Kidney glomerular epithelial cell (primary cell): ENCODE data around the gene FDX2.
A peak's percentile ranks its signal among the peaks of the same experiment; 100 is the strongest.

Source experiments
- DNase-seq: peaks from one replicate; lab custom pipeline; 2025; lab: John Stamatoyannopoulos, UW

FDX2 gene

DNA sequence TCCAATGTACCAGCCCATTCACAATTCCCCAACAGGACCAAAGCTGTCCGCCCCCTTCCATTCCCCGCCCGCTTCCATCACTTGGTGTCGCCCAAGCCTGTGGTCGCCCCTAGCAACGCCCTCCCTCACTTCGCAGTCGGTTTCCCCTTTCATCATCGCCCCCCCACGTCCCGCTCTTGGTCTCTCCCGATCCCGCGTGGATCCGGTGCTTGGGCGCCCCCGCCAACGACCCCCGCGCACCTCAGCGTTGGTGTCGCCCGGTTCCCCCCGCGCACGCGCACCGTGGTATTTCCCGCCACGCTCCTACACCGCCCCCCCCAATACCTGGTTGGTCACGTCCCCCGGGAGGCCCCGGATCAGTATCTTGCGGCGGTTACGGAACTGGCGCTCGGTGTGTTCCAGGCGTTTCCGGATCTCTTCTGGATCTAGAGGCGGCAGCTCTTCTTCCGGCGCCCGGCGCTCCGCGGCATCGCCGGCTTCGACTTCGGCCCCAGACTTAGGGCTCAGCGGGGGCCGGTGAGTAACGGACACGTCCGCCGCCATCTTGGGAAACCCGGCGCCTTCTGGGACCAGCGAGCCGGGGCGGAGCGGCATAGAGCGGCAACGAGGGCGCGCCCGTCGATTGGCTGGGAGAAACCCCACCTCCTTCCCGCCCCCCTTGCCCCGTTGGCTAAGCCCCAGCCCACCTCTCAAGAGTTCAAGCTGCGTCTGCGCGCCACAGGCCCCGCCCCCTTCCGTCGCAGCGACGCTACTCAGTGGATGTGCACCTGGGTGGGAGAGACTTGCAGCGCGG is 17.3 kb upstream of the FDX2 start, which contains the start of gene RAVER1:
TSS of gene RAVER1 (minus strand) at position 565 of the 793 bp plus-strand sequence. CDS start at position 543, 22 bp downstream.
- peak; percentile 93 for DNase-seq

DNA sequence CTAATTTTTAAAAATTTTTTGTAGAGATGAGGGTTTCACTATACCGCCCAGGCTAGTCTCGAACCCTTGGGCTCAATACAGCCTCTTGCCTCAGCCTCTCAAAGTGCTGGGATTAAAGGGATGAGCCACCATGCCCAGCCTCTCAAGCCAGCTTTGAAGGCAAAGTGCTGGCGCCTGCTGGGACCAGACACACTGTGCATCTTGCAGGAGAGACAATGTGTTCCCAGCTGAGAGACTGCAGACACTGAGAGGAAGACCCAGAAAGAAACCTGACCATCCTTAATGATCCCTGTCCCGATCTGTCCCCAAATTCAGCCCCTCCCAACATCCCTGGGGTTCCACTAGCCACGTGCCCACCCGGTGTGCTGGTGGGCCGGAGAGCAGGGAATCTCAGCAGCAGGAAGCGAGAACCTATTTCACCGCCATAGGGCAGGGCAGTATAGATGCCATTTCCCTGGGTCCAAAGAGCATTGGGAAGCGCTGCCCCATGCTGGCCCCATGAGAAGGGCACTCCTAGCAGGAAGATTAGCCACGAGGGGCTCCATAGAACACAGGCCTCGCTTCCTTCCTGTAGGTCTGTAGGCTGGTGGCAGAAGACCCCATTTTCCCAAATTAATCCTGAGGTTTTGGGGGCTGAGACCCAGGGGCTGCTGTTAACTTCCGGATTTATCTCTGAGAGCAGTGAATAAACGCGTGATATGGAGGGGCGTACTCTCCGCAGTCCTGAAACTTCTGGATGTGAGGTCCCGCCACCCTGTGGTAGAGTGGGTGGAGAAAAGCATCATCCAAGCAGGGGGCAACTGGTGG is 16.5 kb upstream of the FDX2 start:
- DNase-seq: no peak

DNA sequence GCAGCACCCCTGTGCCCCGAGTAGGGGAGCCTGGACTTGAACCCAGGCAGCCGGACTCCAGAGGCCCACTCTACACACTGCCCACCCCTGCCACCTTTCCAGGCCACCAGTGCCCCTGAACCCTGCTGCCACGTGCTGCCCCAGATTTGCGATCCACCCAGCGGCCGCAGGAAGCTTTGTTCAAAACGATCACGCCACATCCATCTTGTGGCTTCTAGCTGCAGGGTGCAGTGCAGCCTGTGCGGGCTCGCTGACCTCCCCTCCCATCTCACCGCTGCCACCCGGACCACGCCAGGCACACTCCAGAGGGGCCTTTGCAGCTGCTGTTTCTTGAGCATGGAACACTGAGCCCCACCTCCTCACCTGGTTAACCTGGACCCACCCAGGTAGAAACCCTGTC is 13.7 kb upstream of the FDX2 start:
- DNase-seq: no peak

DNA sequence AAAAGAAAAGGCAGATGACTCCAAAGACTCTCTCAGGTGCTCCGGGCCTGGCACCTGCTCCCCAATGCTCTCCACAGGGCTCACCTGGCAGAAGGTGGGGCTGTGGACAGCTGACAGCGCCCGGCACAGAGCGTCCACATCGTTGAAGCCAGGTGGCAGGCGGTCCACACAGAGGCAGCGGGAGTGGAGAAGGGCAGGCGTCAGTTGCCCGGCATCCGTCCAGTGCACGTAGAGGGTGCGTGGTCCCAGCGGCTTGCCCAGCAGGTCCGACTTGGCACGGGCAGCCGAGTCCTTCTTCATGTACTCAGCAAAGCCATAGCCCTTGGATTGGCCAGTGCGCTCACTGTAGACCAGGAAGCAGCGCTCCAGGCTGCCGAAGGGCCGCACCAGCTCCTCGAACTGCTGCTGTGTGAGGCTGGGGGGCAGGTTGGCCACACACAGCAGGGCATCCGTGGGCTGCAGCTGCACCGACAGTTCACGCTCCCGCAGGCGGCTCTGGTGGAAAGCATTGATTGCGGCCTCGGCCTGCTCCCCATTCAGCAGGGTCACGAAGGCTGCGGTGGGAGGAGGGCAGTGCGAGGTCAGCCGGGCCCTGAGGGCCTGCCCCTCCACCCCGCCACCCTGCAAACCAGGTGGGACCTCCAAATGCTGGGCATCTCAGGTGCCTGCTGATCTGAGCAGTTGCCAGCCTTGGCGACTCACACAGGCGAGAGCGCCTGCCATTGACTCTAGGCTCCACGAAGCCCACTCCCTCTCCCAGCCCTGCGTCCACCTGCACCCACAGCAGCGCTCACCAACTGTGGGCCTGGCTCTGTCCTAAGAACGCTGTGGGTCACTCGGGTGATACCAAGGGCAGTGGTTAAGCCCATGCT is 13.0 kb upstream of the FDX2 start:
- DNase-seq: no peak

DNA sequence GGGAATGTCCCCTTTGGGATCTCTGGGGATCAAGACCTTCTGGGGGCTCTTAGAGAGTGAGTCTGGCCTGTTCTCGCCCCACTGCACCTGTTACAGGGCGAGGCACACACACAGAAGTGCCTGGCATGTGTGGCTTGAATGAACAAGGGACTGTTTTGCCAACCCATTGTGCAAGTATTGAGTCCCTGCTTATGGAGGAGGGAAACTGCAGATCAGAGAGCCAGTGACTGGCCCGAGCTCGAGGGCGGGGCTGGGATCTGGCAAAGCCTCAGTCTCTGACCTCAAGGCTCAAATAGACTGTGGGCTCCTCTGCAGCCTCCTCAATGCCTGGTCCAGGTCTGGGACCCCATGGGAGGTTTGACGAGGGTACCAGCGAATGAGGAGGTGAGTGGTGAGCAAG is 12.0 kb upstream of the FDX2 start:
- no peak for DNase-seq

DNA sequence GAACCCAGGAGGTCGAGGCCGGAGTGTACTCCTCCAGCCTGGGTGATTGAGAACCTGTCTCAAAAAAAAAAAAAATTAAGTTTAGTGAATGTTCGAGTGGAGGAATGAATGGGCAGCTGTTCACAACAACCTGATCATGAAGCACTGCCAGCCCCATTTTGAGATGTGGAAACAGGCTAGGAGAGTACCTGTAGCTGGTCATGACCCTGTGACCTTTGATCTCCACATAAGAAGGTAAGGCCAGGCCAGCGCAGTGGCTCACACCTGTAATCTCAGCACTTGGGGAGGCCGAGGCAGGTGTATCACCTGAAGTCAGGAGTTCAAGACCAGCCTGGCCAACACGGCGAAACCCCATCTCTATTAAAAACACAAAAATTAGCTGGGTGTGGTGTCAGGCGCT is 9.9 kb upstream of the FDX2 start:
- no peak for DNase-seq

DNA sequence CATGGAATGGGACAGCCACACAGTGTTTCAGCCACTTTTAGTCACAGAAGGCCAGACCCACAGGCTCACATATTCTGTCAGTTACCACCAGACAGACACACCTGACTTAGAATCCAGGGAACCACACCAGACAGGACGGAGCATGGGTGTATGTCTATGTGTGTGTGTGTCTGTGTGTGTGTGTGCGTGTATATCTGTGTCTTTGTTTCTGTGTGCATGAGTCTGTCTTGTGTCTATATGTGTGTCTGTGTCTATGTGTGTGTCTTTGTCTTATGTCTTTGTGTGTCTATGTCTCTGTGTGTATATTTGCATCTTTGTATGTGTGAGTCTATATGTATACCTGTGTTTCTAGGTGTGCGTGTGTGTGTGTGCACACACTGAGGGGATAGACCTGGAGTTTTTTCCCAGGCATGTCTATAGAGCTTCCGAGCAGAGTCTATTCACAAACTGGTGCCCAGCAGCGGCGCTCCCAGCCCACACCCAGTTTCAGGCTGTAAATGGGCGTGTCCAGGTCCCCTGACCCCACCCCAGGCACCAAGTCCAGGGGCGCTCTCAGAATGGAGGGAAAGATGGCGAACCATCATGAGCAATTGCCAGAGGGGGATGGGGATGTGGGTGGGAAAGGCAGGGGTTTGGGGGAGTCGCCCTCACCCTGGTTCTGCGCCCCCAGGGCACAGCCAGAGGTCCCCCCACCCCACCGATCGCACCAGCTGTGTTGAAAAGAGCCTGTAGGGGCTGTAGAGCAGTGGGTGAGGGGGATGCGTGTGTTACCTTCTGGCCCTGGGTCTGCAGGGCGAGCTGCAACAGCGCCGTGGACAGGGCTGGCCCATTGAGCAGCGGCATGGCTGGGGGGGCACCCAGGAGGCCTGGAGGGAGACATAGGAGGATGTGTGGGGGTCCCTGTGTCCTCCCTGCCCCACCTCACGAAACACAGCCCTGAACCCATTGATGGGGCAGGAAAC is 6.3 kb upstream of the FDX2 start:
- DNase-seq: no peak

DNA sequence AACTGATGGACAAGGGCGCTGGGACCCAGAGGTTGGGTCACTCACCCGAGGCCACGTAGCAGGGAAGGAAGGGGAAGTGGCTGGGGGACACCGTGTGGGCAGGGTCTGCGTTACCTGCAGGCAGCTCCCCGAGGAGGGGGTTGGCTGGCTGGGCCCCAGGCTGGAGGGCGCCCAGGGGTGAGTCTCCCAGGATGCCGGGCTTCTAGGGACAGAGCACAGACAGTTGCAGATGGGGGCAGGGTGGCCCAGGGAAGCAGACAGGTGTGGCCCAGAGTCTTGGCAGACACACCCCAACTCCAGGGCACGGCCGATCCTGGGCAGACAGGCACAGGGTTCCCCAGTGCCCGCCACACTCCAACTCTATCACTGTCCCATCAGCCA is 5.6 kb upstream of the FDX2 start:
- no peak for DNase-seq

DNA sequence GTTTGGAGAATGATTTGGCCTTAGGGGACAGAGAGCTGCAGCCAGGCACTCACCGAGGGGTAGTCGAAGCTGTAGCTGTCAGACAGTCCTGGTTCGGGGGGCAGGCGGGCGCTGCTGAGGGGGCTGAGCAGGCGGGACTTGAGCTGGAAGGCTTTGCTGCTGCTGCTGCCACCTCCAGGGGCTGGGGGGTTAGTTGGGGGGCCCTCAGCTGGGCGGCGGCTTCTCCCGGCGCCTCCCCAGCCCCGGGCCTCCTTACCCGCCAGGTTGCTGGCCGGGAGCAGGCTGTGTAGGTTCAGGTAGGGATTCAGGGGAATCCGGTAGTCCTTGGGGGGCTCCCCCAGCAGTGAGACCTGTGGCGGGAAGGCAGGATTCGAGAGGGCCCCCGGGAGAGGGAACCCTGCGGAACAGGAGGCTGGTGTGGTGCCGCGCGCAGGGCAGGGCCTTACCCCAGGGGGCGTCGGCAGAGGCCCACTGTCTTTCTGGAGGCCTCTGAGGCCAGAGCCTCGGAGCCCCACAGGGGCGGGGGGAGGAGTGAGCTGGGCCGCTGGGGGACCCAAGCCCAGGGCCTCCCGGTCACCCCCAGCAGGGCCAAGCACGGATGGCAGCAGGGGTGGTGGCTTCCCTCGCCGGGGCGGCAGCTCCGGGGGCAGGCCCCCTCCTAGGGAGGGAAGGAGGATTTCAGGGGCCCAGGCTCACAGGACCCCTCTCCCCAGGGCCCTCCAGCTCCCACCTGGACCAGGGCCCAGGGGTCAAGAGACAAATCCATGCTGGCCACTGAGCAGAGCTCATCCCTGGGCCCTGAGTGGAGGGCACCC is 5.0 kb upstream of the FDX2 start:
- DNase-seq: no peak

DNA sequence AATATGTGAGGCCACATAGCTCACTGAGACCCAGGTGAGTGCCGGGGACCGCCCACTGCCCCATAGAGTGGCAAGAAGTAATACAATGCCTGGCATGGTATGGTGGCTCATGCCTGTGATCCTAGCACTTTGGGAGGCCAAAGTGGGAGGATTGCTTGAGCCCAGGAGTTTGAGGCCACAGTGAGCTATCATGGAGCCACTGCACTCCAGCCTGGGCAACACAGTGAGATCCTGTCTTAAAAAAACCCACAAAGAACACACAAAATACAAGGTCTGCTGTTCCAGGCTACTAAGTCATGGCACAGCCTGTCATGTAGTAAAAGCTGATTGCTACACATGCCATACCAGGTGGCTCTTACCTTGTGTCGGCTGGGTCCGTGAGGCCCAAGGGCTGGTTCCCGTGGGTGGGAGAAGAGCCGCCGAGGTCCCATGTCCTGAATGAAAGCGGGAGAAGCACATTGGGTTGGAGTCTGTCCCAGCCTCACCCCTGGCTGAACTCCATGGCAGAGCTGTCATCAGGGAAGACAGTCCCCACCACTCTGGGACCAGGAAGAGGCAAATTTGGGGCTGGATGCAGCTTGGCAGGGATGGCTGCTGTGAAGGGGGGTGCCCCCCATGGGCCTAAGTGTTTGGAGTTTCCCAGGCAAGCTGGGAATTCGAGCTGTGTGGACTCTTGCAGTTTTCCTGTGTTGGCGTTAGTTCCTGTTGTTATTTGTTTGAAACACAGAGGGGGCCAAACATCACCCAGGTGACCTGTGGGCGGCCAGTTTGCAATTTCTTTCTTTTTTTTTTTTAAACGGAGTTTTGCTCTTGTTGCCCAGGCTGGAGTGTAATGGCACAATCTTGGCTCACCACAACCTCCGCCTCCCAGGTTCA is 3.2 kb upstream of the FDX2 start:
- no peak for DNase-seq

DNA sequence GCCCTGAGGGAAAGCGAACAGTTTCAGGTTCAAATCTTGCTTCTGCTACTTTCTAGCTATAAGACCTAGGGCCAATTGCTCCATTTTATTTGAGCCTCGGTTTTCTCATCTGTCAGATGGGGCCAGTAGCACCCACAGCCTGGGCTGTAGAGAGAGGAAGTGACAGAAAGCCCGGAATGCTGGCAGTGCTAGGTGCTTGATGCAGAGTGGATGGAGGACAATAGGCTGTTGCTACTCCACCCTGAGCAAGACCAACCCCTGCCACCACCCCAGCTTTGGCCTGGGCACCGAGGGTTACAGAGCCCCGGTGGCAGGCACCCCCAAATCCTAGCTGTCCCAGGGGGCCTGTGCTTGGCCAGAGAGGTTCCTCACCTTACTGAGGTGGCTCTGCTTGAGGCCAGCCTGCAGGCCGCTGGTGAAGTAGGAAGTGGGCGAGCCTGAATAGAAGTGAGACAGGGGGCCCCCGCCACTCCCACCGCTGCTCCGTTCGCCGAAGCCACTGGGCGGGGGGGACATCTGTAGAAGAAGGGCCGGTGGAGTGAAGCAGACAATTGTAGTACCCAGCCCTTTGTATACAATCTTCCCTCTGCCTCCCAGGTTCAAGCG is 2.1 kb upstream of the FDX2 start:
- DNase-seq: no peak

DNA sequence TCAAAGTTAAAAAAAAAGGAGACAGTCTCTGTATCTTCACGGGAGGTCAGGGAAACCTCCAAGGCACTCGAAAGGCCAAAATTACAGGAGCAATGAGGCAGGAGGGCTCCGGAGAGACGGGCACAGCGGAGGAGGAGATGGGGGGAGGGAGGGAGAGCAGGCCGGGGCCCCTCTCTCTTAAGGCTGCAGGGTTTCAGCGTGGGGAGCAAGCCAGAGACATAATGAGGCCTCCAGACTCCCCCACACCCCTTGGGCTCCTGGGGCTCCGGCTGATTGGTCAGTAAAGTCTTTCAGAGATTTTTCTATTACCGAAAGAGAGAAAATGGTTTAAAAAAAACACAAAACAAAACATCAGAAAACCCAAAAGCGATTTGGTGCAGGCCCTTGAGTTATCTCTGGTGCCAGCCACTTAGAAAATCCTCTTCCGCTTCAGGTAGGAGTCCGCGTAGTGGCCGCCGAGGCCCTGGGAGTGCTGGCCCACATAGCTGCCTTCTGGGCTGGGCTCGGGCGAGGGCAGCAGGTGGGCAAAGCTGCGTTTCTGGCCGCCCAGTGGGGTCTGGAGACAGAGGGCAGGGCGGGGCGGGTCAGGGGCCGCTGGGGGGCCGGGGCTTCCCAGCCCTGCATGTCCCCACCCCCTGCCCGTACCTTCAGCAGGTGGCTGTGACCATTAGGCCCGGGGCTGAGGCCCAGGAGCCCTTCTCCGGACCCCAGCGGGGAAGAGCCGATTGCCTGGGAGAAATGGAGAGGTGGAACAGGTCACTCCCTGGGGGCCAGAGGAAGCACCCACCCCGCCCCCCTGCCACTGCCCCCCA is 1.4 kb upstream of the FDX2 start:
- DNase-seq: no peak

DNA sequence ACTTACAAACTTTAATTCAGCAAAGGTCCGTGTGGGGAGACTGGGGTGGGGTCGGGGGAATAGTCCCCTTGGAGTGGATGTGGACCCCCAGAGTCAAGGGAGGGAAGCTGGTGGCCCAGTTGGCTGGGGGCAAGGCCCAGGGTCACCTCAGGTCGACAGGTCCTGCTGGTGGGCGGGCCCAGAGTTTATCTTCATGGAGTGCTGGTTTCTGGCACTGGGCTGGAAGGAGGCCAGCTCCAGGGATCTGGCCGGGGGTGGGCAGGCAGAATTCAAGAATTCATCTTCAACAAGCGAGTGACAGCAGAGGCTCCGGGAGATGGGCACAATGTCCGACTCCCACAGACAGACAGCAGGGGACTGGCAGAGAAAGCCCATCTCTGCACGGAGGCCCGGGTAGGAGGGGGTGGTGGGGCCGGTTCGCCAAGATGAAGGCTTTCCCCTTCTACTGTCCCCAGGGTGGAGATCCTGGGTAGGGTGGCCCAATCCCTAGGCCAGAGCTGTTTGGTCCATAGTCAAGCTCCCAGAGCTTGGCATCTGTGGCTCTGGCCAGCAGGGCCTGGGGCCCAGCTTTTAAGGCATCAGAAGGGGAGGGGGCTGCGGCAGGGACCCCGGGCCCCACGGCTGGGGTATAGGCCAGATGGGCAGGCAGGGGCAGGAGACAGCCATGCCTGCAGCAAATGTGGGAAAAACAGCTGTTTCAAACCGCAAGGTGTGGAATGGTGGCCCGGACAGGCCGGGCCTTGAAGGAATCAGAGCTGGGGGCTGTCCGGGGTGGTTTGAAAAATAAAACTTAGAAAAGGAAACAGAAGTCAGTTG is 622 bp upstream of the FDX2 start:
- no peak for DNase-seq

DNA sequence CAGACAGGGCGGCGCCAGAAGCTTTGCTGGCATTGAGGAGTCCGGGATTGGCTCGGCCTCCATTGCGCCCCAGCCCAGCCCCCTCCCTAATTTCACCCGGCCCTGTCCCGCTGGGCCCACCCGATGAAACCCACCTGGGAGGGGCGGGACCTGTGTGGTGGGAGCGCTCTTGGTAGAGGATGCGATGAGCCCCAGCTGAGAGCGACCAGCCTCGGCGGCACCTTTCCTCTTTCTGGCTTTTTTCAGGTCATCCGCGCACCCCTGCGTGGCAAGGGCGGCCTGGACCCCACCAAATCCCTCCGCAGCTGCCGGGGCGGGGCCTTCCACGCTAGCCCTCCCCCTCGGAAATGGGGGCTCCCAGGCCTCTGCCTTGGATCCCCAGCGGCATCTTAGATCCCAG is 6.4 kb downstream of the FDX2 start, which contains the start of gene ZGLP1:
TSS of gene ZGLP1 (minus strand) at position 393 of the 400 bp plus-strand sequence.
- no peak for DNase-seq

DNA sequence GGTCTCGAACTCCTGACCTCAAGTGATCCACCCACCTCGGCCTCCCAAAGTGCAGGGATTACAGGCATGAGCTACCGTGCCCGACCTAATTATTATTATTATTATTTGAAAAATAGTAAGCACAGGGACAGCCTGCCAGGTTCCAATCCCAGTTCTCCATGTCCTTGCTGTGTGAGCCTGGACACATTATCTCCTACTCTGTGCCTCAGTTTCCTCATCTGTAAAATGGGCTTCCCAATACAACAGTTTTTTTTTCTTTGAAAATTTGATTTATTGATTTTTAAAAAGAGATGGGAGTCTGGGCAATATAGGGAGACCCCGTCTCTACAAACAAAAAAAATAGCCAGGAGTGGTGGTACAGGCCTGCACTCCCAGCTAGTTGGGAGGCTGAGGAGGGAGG is 9.5 kb downstream of the FDX2 start:
- no peak for DNase-seq

DNA sequence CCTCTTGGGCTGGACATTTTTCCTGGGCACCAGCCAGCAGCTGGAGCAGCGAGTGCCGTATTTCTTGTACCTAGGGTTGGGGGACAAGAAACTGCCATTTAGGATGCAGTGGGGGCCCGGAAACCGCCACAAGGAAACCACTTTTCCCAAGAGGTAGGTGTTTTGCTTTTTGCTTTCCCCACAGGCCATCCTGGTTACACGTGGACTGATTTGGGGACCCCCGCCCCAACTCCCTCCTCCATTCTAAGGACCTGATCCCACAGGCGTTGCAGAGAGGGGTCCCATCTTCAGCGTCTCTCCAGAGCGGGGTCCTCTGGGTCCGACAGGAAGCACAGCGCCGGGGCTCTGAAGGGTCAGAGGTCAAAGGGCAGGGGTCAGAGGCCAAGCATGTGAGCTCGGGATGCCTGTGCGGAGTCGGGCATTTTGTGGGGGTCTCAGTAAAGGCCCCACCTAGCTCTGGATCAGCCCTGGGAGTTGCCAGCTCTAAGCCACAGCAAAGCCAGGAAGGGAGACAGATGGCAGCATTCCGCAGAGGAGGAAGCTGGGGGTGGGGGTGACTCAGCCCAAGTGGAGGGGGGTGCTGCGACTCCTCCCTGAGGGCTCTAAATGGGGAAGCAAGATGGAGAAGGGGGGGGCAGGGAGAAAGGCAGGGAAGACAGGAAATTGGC is 10.5 kb downstream of the FDX2 start:
- DNase-seq: no peak
